H9 (cell line): ENCODE results near the gene KLF13. TPM values are rescaled to one million over a fixed set of nuclear protein-coding genes. Genes with fewer than 3 reads are reported as not detected.

Experiments used
- DNase-seq: peaks from one replicate; pipeline ENCODE4 v3.0.0-alpha.2; 2017
- H2AFZ ChIP-seq: one replicate; pipeline ENCODE4 v1.6.1; 2013; ENCODE audit warnings: mild to moderate bottlenecking, low read length, control low read depth, moderate library complexity
- H2AK5ac ChIP-seq: 2 replicates; pipeline ENCODE4 v1.6.1; 2013; ENCODE audit warnings: low read length, control low read depth, mixed read lengths; ENCODE audit not compliant: insufficient read length
- H2BK120ac ChIP-seq: one replicate; pipeline ENCODE4 v1.6.1; 2013; ENCODE audit warnings: low read depth, mild to moderate bottlenecking, low read length, control low read depth, inconsistent platforms; ENCODE audit not compliant: poor library complexity, severe bottlenecking
- H2BK12ac ChIP-seq: 2 replicates; pipeline ENCODE4 v1.6.1; 2013; ENCODE audit warnings: low read length, control low read depth, mixed read lengths, low read depth; ENCODE audit not compliant: insufficient read length
- H2BK15ac ChIP-seq: 2 replicates; pipeline ENCODE4 v1.6.1; 2013; ENCODE audit warnings: low read depth, low read length, control low read depth
- H2BK20ac ChIP-seq: one replicate; pipeline ENCODE4 v1.6.1; 2013; ENCODE audit warnings: low read depth, mild to moderate bottlenecking, low read length, control low read depth, inconsistent platforms; ENCODE audit not compliant: poor library complexity, severe bottlenecking
- H2BK5ac ChIP-seq: 2 replicates; pipeline ENCODE4 v1.6.1; 2013; ENCODE audit warnings: low read length, control low read depth, mixed read lengths; ENCODE audit not compliant: insufficient read length
- H3K14ac ChIP-seq: 2 replicates; pipeline ENCODE4 v1.6.1; 2013; ENCODE audit warnings: low read length, control low read depth; ENCODE audit not compliant: insufficient read depth
- H3K18ac ChIP-seq: 2 replicates; pipeline ENCODE4 v1.6.1; 2013; ENCODE audit warnings: low read depth, mild to moderate bottlenecking, mixed read lengths, low read length, control low read depth; ENCODE audit not compliant: insufficient read length
- H3K23ac ChIP-seq: 2 replicates; pipeline ENCODE4 v1.6.1; 2013; ENCODE audit warnings: low read length, control low read depth, mixed read lengths, low read depth; ENCODE audit not compliant: insufficient read length
- H3K23me2 ChIP-seq: 2 replicates; pipeline ENCODE4 v1.6.1; 2013; ENCODE audit warnings: low read depth, mild to moderate bottlenecking, mixed read lengths, low read length, control low read depth; ENCODE audit not compliant: insufficient read length, poor library complexity, severe bottlenecking
- H3K27ac ChIP-seq: 2 replicates; pipeline ENCODE4 v1.5.1; 2013; ENCODE audit warnings: low read length, control low read depth, mixed read lengths, low read depth; ENCODE audit not compliant: insufficient read length
- H3K27me3 ChIP-seq: 2 replicates; pipeline ENCODE4 v1.6.1; 2013; ENCODE audit warnings: low read length, control low read depth, inconsistent platforms; ENCODE audit not compliant: insufficient read depth
- H3K4ac ChIP-seq: 2 replicates; pipeline ENCODE4 v1.6.1; 2013; ENCODE audit warnings: low read depth, mild to moderate bottlenecking, control low read depth, inconsistent platforms, low read length, moderate library complexity
- H3K4me1 ChIP-seq: 2 replicates; pipeline ENCODE4 v1.6.1; 2013; ENCODE audit warnings: low read length, control low read depth, inconsistent platforms; ENCODE audit not compliant: insufficient read depth
- H3K4me2 ChIP-seq: 2 replicates; pipeline ENCODE4 v1.6.1; 2013; ENCODE audit warnings: low read length, control low read depth, mixed read lengths; ENCODE audit not compliant: insufficient read length, insufficient read depth
- H3K56ac ChIP-seq: 2 replicates; pipeline ENCODE4 v1.6.1; 2013; ENCODE audit warnings: low read depth, mild to moderate bottlenecking, mixed read lengths, low read length, control low read depth; ENCODE audit not compliant: insufficient read length
- H3K79me1 ChIP-seq: 2 replicates; pipeline ENCODE4 v1.6.1; 2013; ENCODE audit warnings: low read depth, mild to moderate bottlenecking, moderate library complexity, low read length, control low read depth, inconsistent platforms; ENCODE audit not compliant: insufficient read depth, poor library complexity, severe bottlenecking
- H3K79me2 ChIP-seq: 2 replicates; pipeline ENCODE4 v1.6.1; 2013; ENCODE audit warnings: low read length, control low read depth, inconsistent platforms; ENCODE audit not compliant: insufficient read depth
- H3K9ac ChIP-seq: 2 replicates; pipeline ENCODE4 v1.6.1; 2013; ENCODE audit warnings: low read length, control low read depth, mixed read lengths; ENCODE audit not compliant: insufficient read length; ENCODE audit errors: extremely low read depth
- H3K9me3 ChIP-seq: one replicate; pipeline ENCODE4 v1.6.1; 2013; ENCODE audit warnings: low read depth, low read length, inconsistent platforms; ENCODE audit not compliant: control insufficient read depth
- H3T11ph ChIP-seq: one replicate; pipeline ENCODE4 v1.6.1; 2013; ENCODE audit warnings: mild to moderate bottlenecking, low read length, control low read depth, inconsistent platforms
- H4K20me1 ChIP-seq: one replicate; pipeline ENCODE4 v1.6.1; 2013; ENCODE audit not compliant: control insufficient read depth, insufficient read length, insufficient read depth
- H4K5ac ChIP-seq: 2 replicates; pipeline ENCODE4 v1.6.1; 2013; ENCODE audit warnings: low read depth, mild to moderate bottlenecking, mixed read lengths, low read length, control low read depth; ENCODE audit not compliant: insufficient read length
- H4K8ac ChIP-seq: replicated peaks from 2 replicates; pipeline ENCODE4 v1.6.1; 2013; ENCODE audit warnings: low read length, control low read depth, mixed read lengths, low read depth; ENCODE audit not compliant: insufficient read length
- H4K91ac ChIP-seq: 2 replicates; pipeline ENCODE4 v1.6.1; 2013; ENCODE audit warnings: low read depth, mild to moderate bottlenecking, moderate library complexity, mixed read lengths, low read length, control low read depth; ENCODE audit not compliant: insufficient read length
- H3K27ac Mint-ChIP-seq, 3 experiments: 2 replicates in 2 of 3; 3 replicates in 1 of 3; pipeline ENCODE4 v1.8.0; 2020 to 2021; ENCODE audit warnings: mixed read lengths in 3 of 3, mild to moderate bottlenecking in 1 of 3, moderate library complexity in 1 of 3
- H3K27me3 Mint-ChIP-seq: 2 replicates; pipeline ENCODE4 v1.8.0; 2021; ENCODE audit warnings: low read depth, mild to moderate bottlenecking, moderate library complexity, mixed read lengths
- H3K36me3 Mint-ChIP-seq, 3 experiments: 2 replicates in 2 of 3; 3 replicates in 1 of 3; pipeline ENCODE4 v1.8.0; 2020 to 2021; ENCODE audit warnings: low read depth in 3 of 3, mixed read lengths in 3 of 3; ENCODE audit not compliant: insufficient read depth in 1 of 3
- H3K4me1 Mint-ChIP-seq, 2 experiments: 2 replicates each; pipeline ENCODE4 v1.8.0; 2020; ENCODE audit warnings: mixed read lengths in 2 of 2
- H3K4me3 Mint-ChIP-seq, 2 experiments: 2 replicates in 1 of 2; 3 replicates in 1 of 2; pipeline ENCODE4 v1.8.0; 2020 to 2021; ENCODE audit warnings: mild to moderate bottlenecking in 2 of 2, mixed read lengths in 2 of 2, moderate library complexity in 1 of 2
- H3K9me3 Mint-ChIP-seq, 2 experiments: 2 replicates in 1 of 2; 3 replicates in 1 of 2; pipeline ENCODE4 v1.8.0; 2020; ENCODE audit warnings: mild to moderate bottlenecking in 2 of 2, mixed read lengths in 2 of 2, moderate library complexity in 1 of 2
- WGBS: extraction: QIAGEN DNeasy Blood & Tissue Kit; methylation state at CpG from one replicate; pipeline ENCODE4 v1.1.7; 2013; ENCODE audit warnings: missing lambda C conversion rate, low lambda C conversion rate, mixed read lengths; ENCODE audit not compliant: insufficient read length; ENCODE audit errors: extremely low coverage; 5-methylcytosine and 5-hydroxymethylcytosine counted together
- total RNA-seq: library from RNA; stranded (reverse); gene quantifications from 2 replicates; pipeline ENCODE4 v1.2.1, GENCODE V29; 2021
- TF ChIP-seq, protein P1 (sequence below): fragments of 200-600 bp; sonication (generic); conservative IDR thresholded peaks from 3 replicates; pipeline ENCODE4 v1.8.0; 2021; ENCODE audit warnings: antibody characterized with exemption, mild to moderate bottlenecking

The KLF13 gene
- total RNA-seq, 1 experiment from 2014 or later = 33.4 TPM

DNA sequence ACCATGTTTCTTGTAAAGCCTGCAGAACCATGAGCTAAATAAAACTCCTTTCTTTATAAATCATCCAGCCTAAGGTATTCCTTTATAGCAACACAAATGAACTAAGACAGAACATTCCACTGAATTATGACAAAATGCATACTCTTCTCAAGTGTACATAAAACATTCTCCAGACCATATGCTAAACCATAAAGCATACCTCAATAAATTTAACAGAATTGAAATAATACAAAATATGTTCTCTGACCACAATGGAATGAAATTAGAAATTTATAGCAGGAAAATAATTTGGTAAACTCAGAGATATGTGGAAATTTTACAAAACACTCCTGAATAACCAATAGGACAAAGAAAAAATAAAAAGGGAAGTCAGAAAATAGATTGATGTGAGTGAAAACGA lies 88.6 kb downstream of the KLF13 start:
- Histone ChIP-seq H4K5ac (no peak overlapping the region), H3K27ac (no peak overlapping the region), H3K23ac (no peak overlapping the region), H3K4ac (no peak overlapping the region), H4K20me1 (no peaks in the 10 kb centered on the region), H3K9me3 (peaks cover 5% of the 10 kb centered on the region), H2BK5ac (no peak overlapping the region), H3K18ac (no peak overlapping the region), H2BK15ac (no peak overlapping the region), H3K4me2 (no peak overlapping the region), H3K79me1 (no peaks in the 10 kb centered on the region), H3K23me2 (no peaks in the 10 kb centered on the region), H2AK5ac (no peak overlapping the region), H2AFZ (no peak overlapping the region), H3K4me1 (no peaks in the 10 kb centered on the region), H2BK20ac (no peak overlapping the region), H3T11ph (no peak overlapping the region), H3K14ac (no peak overlapping the region), H3K9ac (no peak overlapping the region), H3K27me3 (no peaks in the 10 kb centered on the region), H2BK12ac (no peak overlapping the region), H4K8ac (no peak overlapping the region), H3K79me2 (no peaks in the 10 kb centered on the region), H3K56ac (no peak overlapping the region), H4K91ac (no peak overlapping the region), H2BK120ac (no peak overlapping the region)
- H3K4me3 Mint-ChIP-seq = no peak overlapping the region
- no peak for DNase-seq
- WGBS = no CpG with 5 or more reads among the region's 1 CpG
- peaks cover 7 to 12% of the 10 kb centered on the region in 2 experiments for H3K9me3 Mint-ChIP-seq
- TF ChIP-seq, protein P1, sequence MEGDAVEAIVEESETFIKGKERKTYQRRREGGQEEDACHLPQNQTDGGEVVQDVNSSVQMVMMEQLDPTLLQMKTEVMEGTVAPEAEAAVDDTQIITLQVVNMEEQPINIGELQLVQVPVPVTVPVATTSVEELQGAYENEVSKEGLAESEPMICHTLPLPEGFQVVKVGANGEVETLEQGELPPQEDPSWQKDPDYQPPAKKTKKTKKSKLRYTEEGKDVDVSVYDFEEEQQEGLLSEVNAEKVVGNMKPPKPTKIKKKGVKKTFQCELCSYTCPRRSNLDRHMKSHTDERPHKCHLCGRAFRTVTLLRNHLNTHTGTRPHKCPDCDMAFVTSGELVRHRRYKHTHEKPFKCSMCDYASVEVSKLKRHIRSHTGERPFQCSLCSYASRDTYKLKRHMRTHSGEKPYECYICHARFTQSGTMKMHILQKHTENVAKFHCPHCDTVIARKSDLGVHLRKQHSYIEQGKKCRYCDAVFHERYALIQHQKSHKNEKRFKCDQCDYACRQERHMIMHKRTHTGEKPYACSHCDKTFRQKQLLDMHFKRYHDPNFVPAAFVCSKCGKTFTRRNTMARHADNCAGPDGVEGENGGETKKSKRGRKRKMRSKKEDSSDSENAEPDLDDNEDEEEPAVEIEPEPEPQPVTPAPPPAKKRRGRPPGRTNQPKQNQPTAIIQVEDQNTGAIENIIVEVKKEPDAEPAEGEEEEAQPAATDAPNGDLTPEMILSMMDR = no peak
- peaks cover 0 to 7% (median 2%) of the 10 kb centered on the region in 3 experiments; a peak in 4 of 7 replicates for H3K36me3 Mint-ChIP-seq
- no peak overlapping the region for H3K27ac Mint-ChIP-seq
- peaks cover 7 to 8% of the 10 kb centered on the region in 2 experiments; a peak in 2 of 4 replicates for H3K4me1 Mint-ChIP-seq
- H3K27me3 Mint-ChIP-seq = no peaks in the 10 kb centered on the region
